Panc1 (cell line): ENCODE results near the gene COL26A1.

Experiments
- CTCF ChIP-seq: fragments of 450-650 bp; IDR thresholded peaks from 2 replicates; pipeline ENCODE4 v1.5.1; 2017; ENCODE audit warnings: mild to moderate bottlenecking
- POLR2AphosphoS5 ChIP-seq: IDR thresholded peaks from 2 replicates; pipeline ENCODE4 v1.6.1; 2012; ENCODE audit warnings: mild to moderate bottlenecking, low read depth, low read length, moderate library complexity

GRCh38 chr7:101419831-101420230 lies 57.2 kb downstream of the COL26A1 start:
- TF ChIP-seq CTCF (no peak), POLR2AphosphoS5 (no peak)
